ENCODE measurements around the gene COLEC12.

GRCh38 chr18:448116-448790 is 52.2 kb downstream of the COLEC12 start:
- TF ChIP-seq CTCF (IDR thresholded peaks at IDR 0.05) (no peak), EP300 (IDR thresholded peaks at IDR 0.05) (no peak)
